Measurements from ENCODE around the gene OR6K2.

OR6K2 gene

DNA sequence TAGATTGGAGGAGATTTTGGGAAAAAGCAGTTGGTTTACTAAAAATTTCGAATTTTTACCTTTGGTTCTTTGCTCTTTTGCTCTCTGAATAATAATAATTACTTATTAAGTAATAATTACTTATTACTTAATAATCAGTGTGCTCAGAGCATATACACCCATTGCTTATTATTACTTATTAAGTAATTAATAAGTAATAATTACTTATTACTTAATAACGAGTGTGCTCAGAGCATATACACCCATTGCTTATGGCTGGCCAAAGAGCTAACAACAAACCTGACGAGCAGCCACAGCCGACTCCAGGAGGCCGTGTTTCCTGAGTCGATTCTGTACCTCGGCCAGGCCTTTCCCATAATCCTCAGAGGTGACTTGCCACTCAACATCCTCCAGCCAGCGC is 34.4 kb downstream of the OR6K2 start:
- H3K4me1 Mint-ChIP-seq (ENCODE audit: low read depth): no peaks in the 10 kb centered on the region
- H3K27me3 Mint-ChIP-seq (ENCODE audit: low read depth): peaks cover 21% of the 10 kb centered on the region
- no peaks in the 10 kb centered on the region for H3K9me3 Mint-ChIP-seq
- DNase-seq (ENCODE audit: low spot score): no peak
- no peaks in the 10 kb centered on the region for H3K36me3 Mint-ChIP-seq (ENCODE audit: low read depth)
- H3K4me3 Mint-ChIP-seq: no peak overlapping the region
- no peak overlapping the region for H3K27ac Mint-ChIP-seq

DNA sequence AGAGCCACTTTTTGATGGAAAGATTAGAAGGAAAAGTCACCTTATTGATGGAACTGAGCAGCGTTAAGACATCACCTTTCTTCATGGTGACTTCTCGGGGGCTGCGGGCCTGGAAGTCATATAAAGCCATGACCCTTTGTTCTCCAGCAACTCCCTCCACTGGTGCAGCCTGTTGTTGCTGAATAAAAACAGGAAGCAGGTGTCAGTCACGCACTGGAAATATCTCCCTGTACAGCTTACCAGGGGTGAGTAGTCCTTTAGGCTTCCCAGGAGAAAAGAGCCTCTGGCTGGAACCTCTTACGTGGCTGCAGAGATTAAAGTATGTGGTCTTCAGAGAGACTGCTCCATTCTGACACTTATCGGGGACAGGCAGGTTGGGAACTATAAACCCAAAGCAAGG is 45.9 kb downstream of the OR6K2 start:
- H3K4me3 Mint-ChIP-seq: no peak overlapping the region
- H3K9me3 Mint-ChIP-seq: no peaks in the 10 kb centered on the region
- DNase-seq (ENCODE audit: low spot score): no peak
- no peaks in the 10 kb centered on the region for H3K36me3 Mint-ChIP-seq (ENCODE audit: low read depth)
- peaks cover 3% of the 10 kb centered on the region for H3K4me1 Mint-ChIP-seq (ENCODE audit: low read depth)
- no peak overlapping the region for H3K27ac Mint-ChIP-seq
- H3K27me3 Mint-ChIP-seq (ENCODE audit: low read depth): peaks cover 11% of the 10 kb centered on the region

DNA sequence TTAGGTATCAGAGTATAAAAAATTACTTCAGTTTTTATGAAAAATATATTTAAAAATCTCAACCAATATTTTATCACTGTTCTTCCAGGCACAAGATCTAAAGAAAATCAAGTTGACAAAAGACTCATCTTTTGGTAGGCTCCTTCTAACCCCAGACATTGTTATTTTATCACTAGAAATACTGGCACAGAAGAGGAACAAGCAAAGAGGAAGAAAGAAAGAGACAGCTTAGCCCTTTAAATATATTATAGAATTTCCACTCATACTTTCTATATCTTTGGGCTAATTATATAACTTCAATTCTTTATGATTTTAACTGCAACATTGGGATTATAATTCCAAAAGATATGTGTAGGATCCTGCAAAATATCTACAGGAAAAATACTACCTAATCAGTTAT is 46.4 kb downstream of the OR6K2 start:
- H3K9me3 Mint-ChIP-seq: no peaks in the 10 kb centered on the region
- H3K4me1 Mint-ChIP-seq (ENCODE audit: low read depth): peaks cover 4% of the 10 kb centered on the region
- H3K36me3 Mint-ChIP-seq (ENCODE audit: low read depth): no peaks in the 10 kb centered on the region
- H3K27ac Mint-ChIP-seq: no peak overlapping the region
- no peak overlapping the region for H3K4me3 Mint-ChIP-seq
- no peak for DNase-seq (ENCODE audit: low spot score)
- peaks cover 11% of the 10 kb centered on the region for H3K27me3 Mint-ChIP-seq (ENCODE audit: low read depth)

DNA sequence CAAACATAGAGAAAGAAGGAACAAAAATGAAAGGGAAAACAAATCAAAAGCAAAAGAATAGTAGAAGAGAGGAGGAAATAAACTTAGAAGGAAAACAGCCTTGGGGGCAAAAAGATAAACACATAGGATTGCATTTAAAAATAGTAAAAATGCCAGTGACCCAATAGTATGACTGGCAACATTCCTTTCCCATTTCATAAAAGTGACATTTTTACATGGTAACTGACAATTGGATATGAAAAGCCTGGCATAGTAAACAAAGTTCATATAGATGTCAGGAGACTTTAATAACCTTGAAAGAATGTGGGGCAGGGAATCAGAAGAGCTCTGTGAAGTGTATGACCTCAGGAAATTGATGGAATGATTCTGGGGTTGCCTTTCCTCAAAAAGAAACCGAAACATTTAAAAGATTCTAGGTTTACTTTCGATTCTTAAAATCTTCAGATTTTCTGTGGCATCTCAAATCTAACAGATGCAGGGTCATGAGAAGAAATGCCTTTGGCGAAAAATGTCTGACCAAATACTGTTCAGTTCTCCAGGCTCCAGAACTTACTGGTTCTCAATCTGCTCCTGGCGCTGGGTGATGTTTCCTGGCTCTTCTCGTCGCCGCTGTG is 47.6 kb downstream of the OR6K2 start:
- H3K4me3 Mint-ChIP-seq: no peak overlapping the region
- H3K36me3 Mint-ChIP-seq (ENCODE audit: low read depth): no peaks in the 10 kb centered on the region
- H3K27me3 Mint-ChIP-seq (ENCODE audit: low read depth): peaks cover 11% of the 10 kb centered on the region
- peaks cover 6% of the 10 kb centered on the region for H3K4me1 Mint-ChIP-seq (ENCODE audit: low read depth)
- H3K9me3 Mint-ChIP-seq: no peaks in the 10 kb centered on the region
- DNase-seq (ENCODE audit: low spot score): no peak
- H3K27ac Mint-ChIP-seq: no peak overlapping the region
